GM21526 (cell line): Measurements from ENCODE around the gene POU2F3.

Experiments
- ATAC-seq: cut with Tn5 transposase; IDR thresholded peaks from one replicate; pipeline ENCODE4 v1.9.1; 2021; ENCODE audit warnings: moderate library complexity; ENCODE audit not compliant: unreplicated experiment, low FRiP score

Gene POU2F3

DNA sequence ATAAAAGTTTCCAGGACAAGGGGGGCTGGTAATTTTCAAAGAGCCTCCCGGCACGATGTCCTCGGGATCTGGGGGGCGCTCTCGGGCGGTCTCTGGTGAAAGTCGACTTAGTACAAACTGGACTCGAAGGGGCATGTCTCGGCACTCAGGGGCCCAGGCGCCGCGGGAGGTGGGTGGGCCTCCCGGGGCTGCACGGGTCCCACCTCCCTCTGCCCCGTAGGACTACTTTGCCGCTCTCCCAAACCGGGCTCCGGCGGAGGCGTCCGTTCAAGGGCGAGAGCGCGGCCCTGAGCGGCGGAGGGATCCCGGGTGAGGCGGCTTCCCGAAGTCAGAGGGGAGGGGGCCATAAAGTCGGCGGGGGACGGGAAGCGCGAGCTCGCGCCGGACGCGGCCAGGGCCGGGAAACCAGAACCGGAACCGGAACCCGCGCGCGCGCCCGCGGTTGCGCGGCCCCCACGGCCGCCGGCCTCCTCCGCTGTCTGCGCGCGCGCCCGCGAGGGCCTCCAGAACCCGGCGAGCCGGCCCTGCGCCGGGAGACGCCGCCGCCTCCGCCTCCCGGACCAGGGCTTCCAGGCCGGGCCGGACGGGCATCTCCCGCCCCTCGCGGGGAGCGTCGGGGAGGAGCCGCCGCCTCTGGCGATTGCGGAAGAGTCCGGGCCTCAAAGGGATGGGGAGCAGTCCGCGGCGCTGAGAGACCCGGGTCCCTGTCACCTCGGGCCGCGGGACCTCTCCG lies 96.1 kb downstream of the POU2F3 start, which contains the start of gene ARHGEF12:
Gene ARHGEF12 (plus strand): TSS at position 506 of the 733 bp plus-strand sequence. CDS start 831 bp downstream, outside the sequence.
- ATAC-seq, result peak; percentile 49

DNA sequence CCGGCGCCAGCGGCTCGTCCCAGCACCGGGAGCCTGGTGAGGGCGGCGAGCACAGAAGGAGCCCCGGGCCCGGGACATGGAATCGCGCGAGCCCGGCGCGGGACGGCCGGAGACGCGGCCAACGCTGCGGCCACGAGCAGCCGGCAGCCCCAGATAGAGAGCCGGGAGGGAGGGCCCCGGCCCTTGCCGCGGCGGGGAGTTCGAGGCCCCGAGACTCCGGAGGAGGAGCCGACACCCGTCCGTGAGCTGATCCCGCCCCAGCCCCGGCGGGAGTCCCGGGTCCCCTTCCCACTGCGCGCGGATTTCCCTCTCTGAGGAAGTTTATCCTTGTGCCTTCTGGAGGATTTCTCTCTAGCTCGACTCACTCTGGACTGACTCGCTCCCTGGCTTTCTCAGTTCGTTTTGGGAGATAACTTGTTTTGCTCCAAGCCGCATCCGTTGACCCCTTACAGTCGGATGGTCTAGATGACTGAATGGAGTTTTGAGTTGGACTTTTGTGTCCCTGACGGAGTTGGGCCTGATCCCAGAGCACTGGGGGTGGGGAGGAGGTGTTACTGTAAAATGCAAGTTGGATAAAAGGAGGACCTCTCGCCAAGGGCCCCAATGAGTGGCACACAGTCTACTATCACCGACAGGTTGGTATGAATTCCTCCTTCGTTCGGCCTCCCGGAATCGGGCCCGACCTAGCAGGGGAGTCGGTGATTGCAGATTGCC lies 96.9 kb downstream of the POU2F3 start:
- peak; percentile 24 for ATAC-seq

DNA sequence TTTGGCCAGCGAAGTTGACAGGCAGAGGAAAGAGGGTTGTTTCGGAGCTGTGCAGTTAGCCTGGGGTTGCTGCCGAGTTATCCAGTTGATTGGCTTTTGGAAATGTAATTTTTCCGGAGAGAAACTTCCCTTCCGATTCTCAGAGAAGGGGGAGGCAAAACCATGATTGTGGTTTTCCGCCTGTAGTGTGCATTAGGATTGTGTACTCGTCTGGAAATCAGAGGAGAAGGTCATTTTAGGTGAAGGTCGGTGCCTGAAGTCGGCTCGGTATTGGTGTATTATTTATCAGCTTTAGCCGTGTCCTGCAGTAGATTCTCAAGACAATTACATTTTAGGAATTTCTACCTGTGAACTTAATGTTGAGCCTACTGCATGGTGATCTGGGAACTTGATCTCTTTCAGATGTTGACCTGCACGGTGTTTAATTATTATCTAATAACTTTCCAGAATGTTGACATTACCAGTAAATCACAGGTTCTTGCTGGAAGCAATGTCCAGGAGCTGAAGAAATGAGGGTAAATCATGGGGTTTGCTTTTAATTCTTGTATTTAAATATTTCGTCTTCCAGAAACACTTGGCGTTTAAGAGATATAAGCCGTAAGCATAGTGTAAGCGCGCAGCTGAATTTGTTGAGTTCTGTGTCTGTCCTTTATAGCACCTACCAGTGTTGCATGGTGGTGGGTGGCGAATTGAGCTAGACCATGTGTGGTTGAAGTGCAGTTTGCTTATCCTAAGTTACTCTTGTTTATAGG lies 97.6 kb downstream of the POU2F3 start:
- no peak for ATAC-seq

DNA sequence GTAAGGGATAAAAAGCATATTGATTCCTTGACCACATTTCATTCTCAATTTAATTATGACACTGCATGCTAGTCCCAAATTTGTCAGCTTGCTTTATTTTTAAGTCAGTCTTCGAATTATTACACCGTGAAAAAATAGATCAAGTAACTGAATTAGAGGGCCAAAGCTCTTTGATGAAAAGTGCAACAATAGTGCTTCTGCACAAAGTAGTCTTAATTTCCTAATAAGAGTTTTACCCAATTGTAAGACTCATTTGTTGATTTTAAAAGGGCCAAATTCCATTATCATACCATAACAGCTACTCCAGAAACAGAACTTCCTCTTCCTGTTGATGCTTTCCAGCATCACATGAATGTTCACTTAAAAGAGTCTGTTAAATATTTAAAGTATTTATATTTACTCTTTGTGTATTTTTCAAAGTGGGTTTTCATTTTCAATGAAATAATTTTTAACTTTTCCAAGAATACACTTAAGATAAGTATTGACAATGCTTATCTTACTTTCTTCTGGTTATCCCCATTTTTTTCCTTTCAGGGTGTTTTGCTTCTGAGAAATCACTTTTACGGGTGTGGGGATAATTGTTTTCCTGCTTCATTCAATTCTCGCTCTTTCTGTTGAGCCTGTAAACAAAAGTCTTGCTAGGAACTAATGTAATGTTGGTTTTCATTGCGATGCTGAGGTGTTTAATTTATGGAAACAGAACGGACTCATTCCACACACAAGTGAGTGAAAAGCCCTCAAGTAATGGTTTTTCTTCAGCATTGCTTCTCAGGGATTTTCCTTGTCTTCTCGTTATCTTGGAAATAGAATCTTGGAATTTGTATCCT lies 98.4 kb downstream of the POU2F3 start:
- ATAC-seq, result no peak

DNA sequence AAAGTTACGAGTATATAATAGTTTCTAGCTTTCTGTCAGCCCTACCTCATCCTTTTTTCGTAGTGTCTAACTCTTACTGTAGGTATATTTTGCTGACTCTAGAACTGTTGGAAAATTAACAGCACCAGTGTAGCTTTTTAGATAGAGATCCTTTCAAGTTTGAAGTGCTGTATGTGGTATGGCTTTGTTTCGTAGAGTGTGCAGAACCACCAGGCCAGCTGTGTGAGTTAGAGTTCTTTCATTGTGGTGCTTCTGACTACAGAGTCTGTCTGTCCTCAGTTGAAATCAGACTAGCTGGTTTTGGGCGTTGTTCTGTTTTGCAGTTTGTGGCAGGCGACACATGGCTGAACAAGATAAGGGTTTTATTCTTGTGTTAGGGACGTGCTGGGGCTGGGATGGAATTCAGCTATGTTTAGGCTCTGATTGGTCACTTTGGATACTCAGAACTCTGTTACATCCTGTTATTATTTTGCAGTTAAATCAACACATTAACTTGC lies 99.5 kb downstream of the POU2F3 start:
- ATAC-seq, result no peak

DNA sequence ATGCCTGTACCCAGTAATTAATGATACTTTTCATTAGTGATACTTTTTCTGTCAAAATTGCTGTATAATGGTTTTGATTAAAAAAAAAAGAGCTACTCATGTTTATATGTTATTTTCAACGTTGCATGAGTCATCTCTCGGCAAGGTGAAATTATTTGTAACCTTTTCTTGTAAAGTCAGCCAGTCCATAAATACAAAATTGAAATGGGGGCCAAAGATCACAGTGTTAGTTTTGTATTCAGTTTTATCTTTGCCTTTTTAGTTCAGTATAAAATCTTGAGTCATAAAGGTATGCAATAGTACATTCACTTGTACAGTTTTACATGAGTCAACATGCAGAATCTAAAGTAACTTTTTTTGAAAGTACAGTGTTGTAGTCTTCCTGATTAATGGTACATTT lies 100.6 kb downstream of the POU2F3 start:
- no peak for ATAC-seq

DNA sequence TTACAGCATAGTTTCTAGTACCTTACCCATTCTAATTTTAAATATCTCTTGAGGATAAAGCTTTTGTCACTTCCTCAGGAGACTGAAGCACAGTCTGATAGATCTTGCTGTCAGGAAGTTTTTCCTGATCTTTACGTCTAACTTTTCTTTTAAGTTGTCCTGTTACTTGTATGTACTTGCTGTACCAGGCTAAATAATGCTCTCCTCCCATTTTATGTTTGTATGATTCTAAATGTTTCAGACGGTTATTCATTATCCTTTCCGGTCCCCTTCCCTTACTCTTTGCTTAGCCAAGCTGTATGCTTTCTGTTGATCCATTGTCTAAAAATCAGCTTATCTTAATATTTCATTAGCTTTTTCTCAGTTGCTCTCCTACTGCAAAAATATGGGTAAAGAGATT lies 102.3 kb downstream of the POU2F3 start:
- no peak for ATAC-seq

DNA sequence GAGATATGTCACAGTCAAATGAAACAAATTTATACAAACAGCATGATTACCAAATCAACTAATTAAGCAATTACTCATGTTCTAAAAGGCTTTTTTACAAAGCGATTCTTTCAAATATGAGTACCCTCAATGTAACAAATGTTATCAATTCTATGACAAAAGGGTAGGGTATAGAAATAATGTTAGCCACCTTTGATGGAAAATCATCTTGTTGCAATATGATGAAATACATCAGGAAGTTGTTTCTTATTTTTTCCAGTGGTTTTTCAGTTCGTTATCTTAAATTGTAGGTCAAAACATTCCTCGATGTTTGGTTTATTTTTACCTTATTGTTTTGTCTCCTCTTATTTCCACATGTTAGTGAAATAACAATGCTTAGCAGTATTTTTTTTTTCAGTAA lies 102.7 kb downstream of the POU2F3 start:
- no peak for ATAC-seq

DNA sequence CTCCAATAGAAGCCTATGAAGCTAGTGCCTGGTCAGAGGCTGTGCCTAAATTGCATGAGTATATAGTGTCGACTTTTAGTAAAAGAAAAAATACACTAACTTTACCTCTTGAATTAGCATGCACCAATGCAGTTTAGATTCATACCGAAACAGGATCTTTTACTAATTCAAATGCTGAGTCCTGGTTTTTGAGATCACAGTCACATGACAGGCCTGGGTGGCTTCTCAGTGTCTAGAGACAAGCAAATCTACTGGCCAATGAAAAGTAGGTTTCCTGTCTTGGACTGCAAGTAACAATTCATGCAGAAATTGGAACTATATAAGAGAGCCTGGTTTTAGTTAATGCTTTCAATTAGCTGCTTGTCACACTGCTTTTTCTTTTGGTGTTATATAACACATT lies 103.5 kb downstream of the POU2F3 start:
- no peak for ATAC-seq

DNA sequence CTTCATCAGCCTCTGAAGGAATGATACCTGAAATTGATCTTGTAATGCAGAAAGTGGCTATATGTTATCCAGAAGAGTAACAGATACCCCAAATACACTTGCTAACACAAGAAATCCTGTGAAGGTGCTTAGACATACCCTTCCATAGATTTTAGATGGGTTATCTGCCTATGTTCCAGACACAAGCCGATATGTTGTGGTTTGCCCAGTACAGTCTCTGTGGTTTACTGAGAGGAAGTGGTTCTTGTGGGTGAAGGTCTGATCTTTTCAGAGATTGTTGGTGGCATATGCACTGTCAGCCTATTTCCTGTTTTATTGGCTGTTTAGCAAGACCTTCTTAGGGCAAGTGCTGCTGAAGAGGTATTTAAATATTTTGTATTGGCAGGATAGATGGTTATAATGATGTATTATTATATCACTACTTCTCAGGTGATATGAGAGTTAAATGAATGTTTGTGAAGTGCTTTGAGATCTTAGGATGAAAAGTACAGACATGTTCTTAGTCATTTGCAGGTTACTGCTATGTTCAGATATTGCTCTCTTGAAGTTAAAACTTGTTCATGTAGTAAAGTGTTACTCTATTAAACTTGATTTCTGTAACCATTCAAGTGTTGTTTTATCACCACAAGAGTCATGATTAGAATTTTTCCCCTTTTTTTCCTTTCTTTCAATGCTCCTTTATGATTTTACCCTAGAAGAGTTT lies 104.5 kb downstream of the POU2F3 start:
- ATAC-seq, result peak; percentile 82

DNA sequence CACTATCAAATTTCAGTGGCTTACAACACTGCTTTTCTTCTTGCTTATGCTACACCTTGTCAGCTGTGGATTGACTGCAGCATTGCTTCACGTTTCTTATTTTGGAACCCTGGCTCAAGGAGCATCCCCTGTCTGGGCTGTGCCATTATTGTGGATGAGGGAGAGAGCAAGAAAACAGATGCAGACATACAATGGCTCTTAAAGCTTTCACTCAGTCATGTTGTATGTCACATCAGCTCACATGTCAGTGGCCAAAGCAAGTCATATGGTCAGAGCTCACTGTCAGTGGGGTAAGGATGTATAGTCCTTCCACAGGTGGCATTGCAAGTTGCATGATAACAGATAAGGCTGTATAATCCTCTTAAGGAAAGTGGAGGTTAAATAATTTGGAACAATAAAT lies 106.3 kb downstream of the POU2F3 start:
- no peak for ATAC-seq

DNA sequence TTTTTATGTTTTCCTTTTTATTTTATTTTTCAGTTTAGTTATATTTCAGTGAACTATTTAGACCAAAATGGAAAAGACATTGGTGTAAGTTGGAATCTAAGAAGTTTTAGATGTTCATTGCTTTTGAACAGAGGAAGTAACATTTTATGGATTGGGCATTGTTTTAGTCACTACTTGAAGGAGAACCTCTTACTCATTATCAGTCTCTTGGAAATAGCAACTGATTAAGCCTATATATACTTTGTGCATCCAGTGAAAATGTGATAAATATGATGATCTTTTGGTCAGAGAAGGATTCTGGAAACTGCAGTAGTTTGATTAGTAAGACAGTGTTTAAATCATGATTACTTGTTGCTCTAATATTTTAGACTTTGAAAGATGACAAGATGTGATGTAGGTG lies 110.7 kb downstream of the POU2F3 start:
- ATAC-seq, result no peak

DNA sequence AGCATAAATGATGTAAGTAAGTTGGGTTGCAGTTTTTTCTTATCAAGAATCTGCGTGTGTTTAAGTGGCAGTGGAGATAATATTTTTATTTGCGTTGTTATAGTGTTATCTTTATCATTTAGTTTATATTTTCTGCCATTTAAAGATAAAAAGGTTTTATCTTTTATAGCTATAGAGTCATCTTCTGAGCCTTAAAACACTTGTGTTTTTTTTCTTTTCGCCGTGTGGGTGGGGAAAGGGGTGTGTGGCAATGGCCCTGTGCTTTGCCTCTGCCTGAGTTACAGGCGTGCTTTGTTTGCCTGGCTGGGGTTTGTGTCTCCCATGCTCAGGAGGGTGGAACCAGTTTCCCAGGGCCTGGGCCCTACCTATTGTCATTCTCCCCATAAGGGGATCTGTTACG lies 112.5 kb downstream of the POU2F3 start:
- ATAC-seq, result no peak

DNA sequence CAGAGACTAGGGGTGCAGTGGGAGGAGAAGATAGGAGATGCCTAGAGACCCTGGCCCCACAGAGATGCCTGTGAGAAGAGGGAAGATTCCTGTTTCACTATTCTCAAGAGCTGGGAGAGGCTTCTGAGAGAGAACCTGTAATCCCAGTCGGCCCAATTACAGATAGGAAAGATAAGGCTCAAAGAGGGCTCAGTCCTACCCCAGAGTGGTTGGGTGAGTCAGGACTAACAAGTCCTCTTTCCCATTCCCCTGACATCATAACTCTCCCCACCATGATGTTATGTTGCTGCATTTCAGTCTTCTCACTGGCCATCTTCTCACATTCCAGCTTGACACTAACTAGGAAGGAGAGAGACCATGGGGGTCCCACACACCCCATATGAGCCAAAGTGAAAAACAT lies 114.1 kb downstream of the POU2F3 start:
- no peak for ATAC-seq

DNA sequence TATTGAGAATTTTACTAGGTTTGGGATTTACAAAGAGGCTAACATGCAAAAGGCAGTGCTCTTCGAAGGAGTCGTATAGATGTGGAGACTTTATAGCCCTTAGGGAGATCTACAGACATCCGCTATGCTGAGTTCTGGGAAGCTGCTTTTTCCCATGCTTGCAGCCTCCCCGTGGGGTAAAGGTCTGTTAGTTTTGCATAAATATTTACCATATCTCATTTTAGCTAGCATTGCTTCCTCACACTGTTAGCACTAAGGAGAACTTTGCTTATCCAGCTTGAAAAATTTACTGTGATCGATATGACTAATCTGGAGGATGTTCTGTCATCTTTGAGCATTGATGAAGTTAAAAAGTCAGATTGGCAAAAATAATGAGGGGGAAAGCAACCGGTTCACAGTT lies 114.8 kb downstream of the POU2F3 start:
- ATAC-seq, result no peak

DNA sequence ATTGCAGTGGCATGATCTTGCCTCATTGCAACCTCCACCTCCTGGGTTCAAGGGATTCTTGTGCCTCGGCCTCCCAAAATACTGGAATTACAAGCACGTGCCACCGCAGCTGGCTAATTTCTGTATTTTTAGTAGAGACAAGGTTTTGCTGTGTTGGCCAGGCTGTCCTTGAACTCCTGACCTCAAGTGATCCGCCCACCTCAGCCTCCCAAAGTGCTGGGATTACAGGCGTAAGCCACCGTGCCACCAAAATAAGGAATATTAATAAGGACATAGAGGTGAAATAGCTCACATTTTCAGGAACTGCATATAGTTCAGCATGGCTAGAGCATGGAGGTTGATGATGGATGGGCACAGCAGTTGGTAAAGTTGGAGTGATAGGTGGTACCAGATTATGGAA lies 117.7 kb downstream of the POU2F3 start:
- ATAC-seq, result no peak

DNA sequence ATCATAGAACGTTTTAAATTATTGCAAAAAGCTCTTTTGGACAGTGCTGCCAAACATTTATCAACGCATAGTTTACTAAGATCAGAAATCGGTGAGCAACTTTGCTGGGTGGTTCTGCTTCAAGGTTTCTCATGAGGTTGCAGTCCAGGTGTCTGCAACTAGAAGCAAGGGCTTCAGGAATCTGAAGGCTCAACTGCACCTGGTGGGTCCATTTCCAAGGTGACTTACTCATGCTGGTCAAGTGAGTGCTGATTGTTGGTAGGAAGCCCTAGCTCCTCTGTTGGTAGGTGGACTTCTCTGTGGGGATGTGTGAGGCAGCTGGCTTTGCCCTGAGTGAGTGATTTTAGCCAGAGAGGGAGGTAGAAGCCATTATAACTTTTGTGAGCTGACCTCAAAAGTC lies 118.8 kb downstream of the POU2F3 start:
- ATAC-seq, result no peak

DNA sequence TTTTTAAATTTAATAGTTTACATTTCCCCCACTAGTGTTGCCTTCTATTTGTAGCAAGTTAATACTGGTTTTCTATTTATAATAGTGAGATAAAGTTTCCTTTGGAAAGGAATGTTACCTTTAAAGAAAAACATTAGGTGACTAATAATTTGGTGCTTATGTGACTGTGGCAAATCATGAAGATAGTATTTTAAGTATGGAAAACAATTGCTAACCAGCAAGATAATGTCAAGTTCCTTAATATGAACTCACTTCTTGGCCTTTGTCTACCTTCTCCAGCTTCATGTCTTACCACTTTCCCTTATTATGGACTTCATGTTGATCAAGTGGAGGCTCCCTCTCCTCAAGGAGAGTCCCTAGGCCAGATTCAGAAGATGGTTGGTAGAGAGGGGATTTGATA lies 123.5 kb downstream of the POU2F3 start:
- no peak for ATAC-seq

DNA sequence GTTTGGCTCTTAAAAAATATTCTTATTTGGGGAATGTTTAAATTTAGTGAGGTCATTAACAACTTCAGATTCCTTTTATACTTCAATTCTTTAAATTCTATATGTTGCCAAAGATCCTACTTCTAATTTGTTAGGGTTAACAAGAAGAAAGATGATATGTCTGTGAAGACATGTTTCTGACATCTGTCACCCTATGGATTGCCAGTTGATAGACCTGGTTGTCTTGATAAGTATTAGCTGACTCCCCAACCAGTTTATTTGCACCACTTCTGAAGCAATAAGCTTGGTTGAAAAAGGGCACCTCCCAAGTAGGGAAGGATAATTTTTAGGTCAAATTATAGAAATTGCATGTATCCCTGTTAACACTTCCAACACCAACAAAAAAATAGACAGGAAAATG lies 125.6 kb downstream of the POU2F3 start:
- ATAC-seq, result no peak
